IPS-18c (cell line): Measurements from ENCODE around the gene SDK1.

Experiments used
- H3K4me3 ChIP-seq: 2 replicates; pipeline ENCODE4 v1.7.0; 2013; ENCODE audit warnings: low read depth, mild to moderate bottlenecking, low read length, moderate library complexity; ENCODE audit not compliant: insufficient read depth
- H3K9me3 ChIP-seq: one replicate; pipeline ENCODE4 v1.6.1; 2013; ENCODE audit warnings: mild to moderate bottlenecking, low read length, moderate library complexity; ENCODE audit not compliant: control insufficient read depth, insufficient read depth

The SDK1 gene

DNA sequence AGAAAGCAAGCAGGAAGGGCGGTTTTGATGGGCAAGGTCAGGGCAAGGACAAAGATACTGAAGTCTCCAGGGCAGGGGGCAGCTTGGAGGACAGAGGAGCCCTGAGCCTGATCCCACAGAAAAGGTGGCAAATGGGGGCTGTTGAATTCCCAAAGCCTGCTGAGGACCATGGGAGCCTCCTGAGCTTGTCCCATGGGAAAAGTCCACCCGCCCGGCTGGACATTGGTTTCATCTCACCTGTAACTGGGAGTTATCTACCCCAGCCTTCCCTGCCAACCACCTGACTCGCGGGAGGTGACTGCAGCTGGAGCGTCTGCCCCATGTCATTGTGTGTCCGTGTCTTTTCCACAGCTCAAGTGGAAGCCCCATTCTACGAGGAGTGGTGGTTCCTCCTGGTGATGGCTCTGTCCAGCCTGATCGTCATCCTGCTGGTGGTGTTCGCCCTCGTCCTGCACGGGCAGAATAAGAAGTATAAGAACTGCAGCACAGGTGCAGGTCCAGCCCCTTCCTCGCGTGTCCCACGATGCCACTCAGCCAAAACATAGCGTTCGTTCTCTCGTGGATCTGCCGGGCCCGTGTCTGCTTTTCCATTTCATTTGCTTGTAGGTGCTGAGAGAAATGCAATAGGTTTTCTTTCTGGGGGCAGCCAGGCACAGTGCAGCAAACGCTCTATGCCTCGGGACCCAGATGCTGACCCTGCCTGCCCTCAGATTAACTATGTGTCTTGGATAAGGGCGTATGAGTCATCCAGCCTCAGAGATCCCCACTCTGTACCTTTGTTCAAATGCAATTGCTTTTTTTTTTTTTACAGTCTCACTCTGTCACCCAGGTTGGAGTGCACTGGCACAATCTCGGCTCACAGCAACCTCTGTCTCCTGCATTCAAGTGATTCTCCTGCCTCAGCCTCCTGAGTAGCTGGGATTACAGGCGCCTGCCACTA, 936.5 kb downstream of the SDK1 start:
- Histone ChIP-seq H3K9me3 (no peaks in the 10 kb centered on the region), H3K4me3 (no peak overlapping the region)

DNA sequence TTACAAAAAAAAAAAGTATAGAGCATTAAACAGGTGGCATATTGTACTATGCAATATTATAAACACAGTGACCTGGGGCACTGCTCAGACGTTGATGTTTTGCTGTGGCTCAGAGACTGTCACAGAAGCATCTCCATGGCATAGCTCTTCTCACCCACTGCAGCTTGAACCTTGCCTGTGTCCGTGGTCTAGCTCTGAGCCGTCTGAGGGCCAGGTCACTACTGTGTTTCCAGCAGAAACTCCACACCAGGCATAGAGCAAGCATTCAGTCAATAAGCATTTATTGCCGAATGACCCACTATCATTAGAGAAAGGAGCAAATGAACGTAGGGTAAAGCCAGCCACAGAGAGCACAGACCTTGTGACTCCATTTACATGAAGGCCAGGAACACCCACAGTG, 937.8 kb downstream of the SDK1 start:
- H3K9me3 ChIP-seq: no peaks in the 10 kb centered on the region
- H3K4me3 ChIP-seq: no peak overlapping the region

DNA sequence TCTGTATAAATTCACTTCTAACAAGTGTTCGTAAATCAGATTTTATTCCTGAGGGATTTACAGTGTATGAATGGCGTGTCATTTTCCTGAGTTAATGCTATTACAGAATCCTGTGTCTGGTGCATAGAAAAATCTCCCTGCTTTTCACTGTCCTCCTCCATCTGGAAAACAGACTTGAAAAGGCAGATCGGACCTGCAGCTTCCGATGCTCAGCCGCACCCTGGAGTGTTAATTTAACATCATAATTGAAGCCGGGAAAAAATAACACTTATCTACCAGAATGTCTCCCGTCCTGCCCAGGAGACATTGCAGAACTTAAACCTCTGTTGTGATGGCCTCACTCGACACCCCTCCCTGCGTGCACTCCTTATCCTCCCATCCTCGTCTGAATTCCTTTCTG, 939.0 kb downstream of the SDK1 start:
- Histone ChIP-seq H3K9me3 (no peaks in the 10 kb centered on the region), H3K4me3 (no peak overlapping the region)

DNA sequence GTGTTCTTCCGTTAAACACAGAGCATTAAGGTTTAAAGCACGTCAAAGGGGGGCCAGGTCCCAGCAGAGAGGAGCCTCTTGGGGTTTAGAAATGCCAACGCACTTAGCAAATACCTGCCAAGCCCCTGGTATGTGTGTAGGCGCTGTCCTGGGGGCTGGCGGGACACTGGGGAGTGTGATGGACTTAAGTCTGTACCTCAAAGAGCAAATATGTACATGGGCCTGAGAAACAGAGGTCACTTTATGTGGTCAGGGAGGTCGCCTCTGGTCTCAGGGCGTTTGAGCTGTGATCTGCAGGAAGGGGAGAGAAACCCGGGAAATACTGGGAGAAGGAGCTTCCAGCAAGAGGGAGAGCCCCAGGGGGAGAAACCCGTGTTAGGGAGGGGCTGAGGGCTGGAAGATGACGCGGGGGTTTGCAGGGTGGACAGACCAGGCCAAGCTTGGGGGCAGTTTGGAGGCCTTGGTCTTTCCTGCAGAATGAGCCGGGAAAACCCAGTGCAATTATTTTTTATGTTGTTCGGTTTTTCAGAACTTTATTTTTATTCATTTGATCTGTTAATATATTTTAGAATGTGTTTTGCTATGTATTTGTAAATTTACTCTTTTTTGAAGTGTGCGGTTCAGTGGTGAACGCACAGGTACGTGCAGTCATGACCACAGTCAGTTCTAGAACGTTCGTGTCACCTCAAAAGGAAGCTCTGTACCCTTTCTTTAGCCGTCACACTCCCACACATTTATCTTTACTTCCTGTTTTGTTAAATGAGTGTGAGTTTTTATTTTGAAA, 939.7 kb downstream of the SDK1 start:
- Histone ChIP-seq H3K9me3 (peaks cover 2% of the 10 kb centered on the region), H3K4me3 (no peak overlapping the region)

DNA sequence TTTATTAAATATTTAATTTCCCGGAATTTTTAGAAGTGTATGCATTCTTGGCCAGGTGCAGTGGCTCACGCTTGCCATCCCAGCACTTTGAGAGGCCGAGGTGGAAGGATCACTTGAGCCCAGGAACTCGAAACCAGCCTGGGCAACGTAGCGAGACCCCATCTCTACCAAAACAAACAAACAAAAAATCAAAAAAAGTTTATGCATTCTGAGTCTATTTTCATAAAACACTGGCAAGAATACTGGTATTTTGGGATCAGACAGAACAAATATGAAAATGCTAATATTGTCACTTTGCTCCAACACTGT, 940.2 kb downstream of the SDK1 start:
- H3K4me3 ChIP-seq: no peak overlapping the region
- H3K9me3 ChIP-seq: peaks cover 2% of the 10 kb centered on the region

DNA sequence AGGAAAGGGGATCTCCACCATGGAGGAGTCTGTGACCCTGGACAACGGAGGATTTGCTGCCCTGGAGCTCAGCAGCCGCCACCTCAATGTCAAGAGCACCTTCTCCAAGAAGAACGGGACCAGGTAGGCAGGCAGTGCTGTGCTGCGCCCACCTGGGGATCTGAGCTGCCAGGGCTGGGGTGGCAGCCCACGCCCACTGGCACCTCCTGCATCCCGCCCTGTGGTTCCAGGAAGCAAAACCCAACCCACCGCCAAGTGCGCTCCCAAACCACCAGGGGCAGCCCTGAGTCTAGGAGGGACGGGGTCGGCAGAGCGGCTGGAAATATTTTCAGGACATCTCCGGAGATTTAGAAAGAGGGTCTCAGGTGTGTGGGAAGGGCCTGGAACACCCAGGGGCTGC, 940.7 kb downstream of the SDK1 start:
- Histone ChIP-seq H3K9me3 (peaks cover 2% of the 10 kb centered on the region), H3K4me3 (no peak overlapping the region)

DNA sequence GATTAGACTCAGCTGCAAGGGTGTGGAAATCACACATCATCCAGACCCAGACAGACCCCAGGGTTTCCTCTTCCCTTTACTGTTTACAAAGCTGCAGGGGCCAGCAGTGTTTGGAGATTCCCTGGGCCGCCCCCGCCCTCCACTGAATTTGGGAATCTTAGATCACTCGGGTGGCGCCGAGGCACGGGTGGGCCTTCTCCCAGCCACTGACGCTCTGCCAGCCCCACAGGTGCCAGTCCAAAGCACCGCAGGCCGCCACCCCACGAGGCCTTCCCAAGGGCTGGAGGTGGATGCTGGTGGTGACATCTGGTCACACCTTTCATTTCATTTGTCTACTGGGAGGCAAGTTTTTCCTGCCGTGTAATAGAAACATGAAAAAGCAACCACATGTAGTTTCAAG, 941.7 kb downstream of the SDK1 start:
- H3K9me3 ChIP-seq: peaks cover 2% of the 10 kb centered on the region
- H3K4me3 ChIP-seq: no peak overlapping the region

DNA sequence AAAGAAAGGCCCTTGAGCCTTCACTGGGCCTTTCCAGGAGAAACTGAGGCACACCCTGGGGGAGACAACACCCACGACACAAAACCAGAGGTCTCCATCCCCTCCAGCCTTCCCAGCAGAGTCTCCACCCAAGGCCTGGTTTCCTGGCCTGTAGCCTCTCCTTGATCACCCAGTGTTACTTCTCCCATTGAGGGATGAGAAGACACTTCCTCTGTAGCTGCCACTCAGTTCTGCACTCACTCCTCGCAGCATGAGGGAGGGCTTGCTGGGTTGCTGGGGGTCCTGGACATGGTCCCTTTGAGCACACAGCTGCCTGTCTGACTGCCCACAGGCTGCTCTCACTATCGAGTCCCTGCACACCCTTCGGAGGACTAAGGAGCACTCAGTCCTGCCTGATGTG, 943.0 kb downstream of the SDK1 start:
- no peak overlapping the region for H3K4me3 ChIP-seq
- peaks cover 2% of the 10 kb centered on the region for H3K9me3 ChIP-seq

DNA sequence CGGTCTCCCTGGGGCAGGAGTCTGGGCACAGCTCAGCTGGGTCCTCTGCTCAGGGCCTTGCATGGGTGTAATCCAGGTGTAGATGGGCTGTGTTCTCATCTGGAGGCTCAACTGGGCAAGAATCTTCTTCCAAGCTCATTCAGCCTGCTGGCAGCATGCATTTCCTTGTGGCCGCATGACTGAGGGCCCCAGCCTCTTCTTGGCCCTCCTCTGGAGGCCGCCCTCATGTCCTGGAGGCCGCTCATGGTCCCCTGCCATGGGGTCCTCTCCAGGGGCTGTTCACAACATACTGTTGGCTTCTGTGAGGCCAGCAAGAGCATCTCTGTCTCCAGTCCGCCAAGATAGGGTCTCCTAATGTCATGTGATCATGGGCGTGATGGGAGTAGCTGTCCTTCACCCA, 943.6 kb downstream of the SDK1 start:
- peaks cover 2% of the 10 kb centered on the region for H3K9me3 ChIP-seq
- H3K4me3 ChIP-seq: no peak overlapping the region

DNA sequence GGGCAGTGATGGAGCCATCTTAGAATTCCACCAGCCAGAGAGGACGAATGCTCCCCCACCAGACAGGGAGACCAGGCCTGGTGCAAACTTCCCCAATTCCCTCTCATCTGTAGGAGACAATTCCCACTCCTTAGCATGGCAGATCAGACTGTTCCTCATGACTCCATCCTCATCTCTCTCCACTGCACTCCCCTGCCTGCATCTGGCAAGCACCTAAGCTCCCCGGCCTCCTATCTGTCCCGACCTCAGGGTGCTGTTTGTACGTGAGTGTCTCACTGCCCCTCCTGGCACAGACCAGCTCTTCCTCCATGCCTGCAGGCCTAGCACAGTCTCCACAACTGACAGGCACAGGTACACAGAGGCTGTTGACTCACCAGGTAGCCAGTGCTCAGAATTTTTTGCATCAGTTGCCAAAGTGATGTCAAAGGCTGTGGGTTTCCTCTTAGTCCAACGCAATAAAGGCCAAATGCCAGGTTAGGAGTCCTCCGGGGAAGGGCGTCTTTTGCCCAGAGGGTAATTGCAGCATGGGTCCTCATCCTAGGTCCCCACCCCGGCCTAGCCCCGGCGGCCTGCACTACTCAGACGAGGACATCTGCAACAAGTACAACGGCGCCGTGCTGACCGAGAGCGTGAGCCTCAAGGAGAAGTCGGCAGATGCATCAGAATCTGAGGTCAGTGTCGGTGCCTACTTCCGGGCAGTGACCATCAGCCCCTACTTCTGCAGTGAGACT, 944.2 kb downstream of the SDK1 start:
- no peak overlapping the region for H3K4me3 ChIP-seq
- H3K9me3 ChIP-seq: peaks cover 2% of the 10 kb centered on the region

DNA sequence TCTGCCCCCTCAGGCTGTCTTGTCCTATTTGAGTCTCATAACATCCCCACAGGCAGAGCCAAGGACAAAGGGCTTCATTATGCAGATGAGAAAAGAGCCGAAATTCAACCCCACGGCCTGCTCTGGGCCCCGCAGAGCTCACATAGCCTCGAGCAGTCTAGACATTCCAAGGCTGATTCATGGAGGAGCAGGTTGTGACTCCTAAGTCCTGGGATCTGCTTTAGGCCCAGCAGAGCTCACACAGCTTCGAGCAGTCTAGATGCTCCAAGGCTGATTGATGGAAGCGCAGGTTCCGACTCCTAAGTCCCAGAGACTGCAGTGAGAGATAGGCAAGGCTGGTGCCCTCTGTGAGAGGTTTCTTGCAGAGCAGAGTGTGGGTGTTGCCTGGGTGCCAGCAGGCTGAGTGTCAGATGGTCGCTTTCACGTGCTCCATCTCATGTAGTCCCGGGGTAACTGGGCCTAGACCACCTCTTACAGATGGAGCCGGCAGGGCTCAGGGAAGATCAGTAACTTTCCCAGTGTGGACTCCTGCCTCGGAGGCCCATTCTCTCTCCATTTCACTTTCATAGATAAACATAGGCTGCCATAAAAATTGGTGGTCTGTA, 944.9 kb downstream of the SDK1 start:
- peaks cover 2% of the 10 kb centered on the region for H3K9me3 ChIP-seq

DNA sequence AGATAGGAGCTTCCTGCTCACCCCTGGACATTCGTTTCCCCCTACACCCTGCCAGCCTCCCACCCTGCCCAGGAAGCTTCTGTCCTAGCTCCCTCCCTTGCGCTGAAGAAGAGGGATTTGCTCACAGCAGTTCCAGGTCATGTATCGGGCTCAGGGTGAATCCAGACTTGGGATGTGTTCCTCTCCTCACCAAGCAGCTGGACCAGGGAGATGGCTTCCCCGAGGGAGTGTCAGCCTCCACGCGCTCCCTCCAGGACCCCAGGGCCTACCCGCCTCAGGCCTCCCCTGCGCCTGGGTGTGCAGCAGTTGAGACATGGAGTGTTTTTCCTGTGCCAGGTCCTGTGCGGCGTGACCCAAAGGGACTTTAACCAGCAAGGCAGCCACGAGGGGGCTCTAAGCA, 945.5 kb downstream of the SDK1 start:
- Histone ChIP-seq H3K4me3 (no peak overlapping the region), H3K9me3 (peaks cover 2% of the 10 kb centered on the region)

More for the DNA sequence above, 944.9 kb downstream of the SDK1 start:
- H3K4me3 ChIP-seq: no peak overlapping the region

DNA sequence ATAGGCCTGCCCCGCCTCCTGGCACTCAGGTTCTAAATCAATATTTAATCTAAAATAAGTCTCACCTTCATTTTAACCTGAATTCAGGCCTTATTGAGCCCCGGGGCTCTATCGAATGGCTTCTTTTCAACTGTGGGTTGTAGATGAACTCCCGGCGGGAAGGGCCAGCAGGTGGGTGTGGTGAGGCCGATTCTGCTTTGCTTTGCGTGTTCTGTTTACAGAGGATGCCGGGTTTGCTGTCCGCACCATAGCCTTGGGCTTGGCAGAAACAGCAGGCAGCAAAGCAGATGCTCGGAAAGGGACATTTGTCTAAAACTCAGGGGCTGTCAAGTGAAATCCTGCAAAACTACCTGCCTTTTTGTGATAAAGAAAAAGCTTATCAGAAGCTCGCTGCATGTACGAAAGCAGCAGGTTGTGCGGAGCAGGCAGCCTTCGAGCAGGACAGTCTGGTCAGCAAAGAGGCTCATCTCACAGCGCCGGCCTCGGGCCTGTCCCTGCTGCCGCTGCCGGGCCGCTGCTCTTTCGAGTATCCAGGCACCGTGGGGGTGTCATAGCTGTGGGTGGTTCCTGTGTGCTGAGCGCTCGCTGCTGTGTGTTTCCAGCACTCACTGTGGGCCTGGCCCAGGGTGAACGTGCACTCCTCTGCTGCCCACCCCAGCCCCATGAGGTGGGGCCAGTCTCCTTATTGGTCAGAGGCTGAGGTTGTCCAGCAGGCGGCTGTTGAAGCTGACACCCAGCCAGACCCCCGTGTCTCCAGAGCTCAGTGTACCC, 946.2 kb downstream of the SDK1 start:
- peaks cover 2% of the 10 kb centered on the region for H3K9me3 ChIP-seq

DNA sequence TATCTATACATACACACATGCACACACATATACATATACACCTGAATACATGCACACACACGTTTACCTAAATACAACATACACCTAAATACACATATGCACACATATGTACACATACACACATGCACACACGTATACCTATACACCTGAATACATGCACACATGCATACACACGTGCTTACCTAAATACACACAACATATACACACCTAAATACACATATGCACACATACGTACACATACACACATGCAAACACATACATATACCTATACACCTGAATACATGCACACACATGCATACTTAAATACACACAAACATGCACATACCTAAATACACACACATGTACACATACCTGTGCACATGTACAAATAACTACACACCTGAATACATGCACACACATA, 947.2 kb downstream of the SDK1 start:
- H3K4me3 ChIP-seq: no peak overlapping the region
- H3K9me3 ChIP-seq: peaks cover 2% of the 10 kb centered on the region

More for the DNA sequence above, 946.2 kb downstream of the SDK1 start:
- H3K4me3 ChIP-seq: no peak overlapping the region

DNA sequence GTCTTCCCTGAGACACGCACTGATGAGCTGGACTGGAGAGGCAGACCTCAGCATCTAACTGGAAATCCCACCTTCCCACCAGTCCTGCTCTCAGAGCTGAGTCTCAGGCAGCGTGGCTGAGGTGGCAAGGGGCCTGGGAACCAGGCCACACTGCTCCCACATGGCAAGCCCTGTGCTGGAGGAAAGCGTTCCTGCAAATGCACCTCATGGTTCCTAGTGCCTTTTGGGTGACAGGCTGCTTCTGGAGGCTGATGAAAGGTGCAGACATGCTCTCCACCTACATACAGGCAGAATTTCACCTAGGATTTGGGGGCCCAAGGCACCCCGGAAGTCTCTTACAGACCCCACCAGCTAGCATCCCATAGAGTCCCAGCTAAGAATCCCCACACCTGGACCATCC, 948.2 kb downstream of the SDK1 start:
- H3K9me3 ChIP-seq: peaks cover 2% of the 10 kb centered on the region
- no peak overlapping the region for H3K4me3 ChIP-seq

DNA sequence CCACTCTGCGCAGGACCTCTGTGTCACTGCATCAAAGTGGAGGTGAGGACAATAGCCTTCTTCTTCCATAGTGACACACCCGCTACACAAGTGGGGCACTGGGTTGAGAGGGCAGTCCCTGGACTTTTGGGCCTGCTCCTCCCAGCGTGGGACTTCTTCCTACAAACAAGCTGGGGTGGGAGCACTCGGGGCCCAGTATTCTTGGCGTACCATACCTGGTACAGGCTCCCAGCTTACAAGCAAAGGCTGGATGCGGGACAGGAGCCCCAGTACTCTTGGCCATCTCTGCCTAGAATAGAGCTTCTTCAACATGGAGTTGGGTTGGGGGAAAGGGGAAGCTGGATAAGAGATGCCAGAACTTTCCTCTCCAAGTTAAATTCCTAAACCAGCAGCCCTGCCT, 954.3 kb downstream of the SDK1 start:
- Histone ChIP-seq H3K4me3 (no peak overlapping the region), H3K9me3 (no peaks in the 10 kb centered on the region)

DNA sequence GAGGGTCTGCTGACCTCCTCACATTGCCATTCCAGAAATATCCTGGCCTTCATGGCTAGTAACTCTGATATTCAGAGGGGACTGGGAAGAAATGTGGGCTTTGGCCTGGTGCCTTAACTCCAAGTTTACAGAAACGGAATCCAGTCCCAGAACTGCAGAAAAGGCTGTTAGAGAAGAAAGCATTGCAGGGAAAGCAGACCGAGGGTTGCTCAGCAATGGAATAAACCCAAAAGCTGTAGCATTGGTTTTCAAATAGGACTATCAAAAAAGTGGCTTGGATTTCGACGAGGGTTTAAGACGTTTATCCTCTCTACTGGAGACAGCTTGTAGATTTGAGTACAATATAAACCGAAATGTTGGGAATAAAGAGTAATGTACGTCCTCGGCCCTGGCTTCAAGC, 955.2 kb downstream of the SDK1 start:
- Histone ChIP-seq H3K4me3 (no peak overlapping the region), H3K9me3 (no peaks in the 10 kb centered on the region)
